Endothelial cell of umbilical vein (primary cell): Measurements from ENCODE around the gene AQP1. TPM values are rescaled to one million over a fixed set of nuclear protein-coding genes. Genes with fewer than 3 reads are reported as not detected.

ENCODE experiments used
- BruUV-seq: library from RNA; stranded (reverse); fragments of 400-500 nt; replicated peaks from 2 replicates; lab custom pipeline; 2021; lab: Mats Ljungman, UMichigan
- CTCF ChIA-PET: fragments of 300-600, 350-600 bp; sonication (Branson Sonifier 250); formaldehyde crosslinking; loops from one replicate; lab custom pipeline; 2021; ENCODE audit warnings: antibody characterized with exemption, inconsistent platforms; lab: Charles Lee
- POLR2A ChIA-PET: fragments of 300-600, 350-600 bp; sonication (Branson Sonifier 250); formaldehyde crosslinking; loops from one replicate; lab custom pipeline; 2021; ENCODE audit warnings: antibody characterized with exemption, inconsistent platforms; lab: Charles Lee
- DNase-seq: peaks from one replicate; pipeline ENCODE4 v3.0.0-alpha.2; 2011; ENCODE audit warnings: low read depth, low spot score
- FAIRE-seq: peaks from 2 replicates; lab custom pipeline; 2011; peaks lifted over from hg19 to GRCh38; lab: Jason Lieb, UNC
- H2AFZ ChIP-seq: 2 replicates; pipeline ENCODE4 v1.6.0; 2012; ENCODE audit warnings: low read depth, low read length, control low read depth, inconsistent platforms
- H3K27ac ChIP-seq: 2 replicates; pipeline ENCODE4 v1.5.1; 2011; ENCODE audit warnings: low read depth, mild to moderate bottlenecking, control low read depth, low read length, moderate library complexity; ENCODE audit not compliant: insufficient read depth
- H3K27me3 ChIP-seq, 2 experiments: 2 replicates each; pipeline versions ENCODE4 v1.6.0 to v1.6.1; 2011; ENCODE audit warnings: low read length in 2 of 2, mixed read lengths in 1 of 2; ENCODE audit not compliant: control insufficient read depth in 2 of 2, insufficient read depth in 2 of 2
- H3K36me3 ChIP-seq, 2 experiments: 2 replicates in 1 of 2; 3 replicates in 1 of 2; pipeline ENCODE4 v1.5.1; 2011; ENCODE audit warnings: low read length in 2 of 2, mild to moderate bottlenecking in 1 of 2, moderate library complexity in 1 of 2; ENCODE audit not compliant: control insufficient read depth in 2 of 2, insufficient read depth in 2 of 2; ENCODE audit errors: extremely low read depth in 1 of 2
- H3K4me1 ChIP-seq: 3 replicates; pipeline ENCODE4 v1.5.1; 2011; ENCODE audit warnings: mild to moderate bottlenecking, low read length; ENCODE audit not compliant: control insufficient read depth, insufficient read depth; ENCODE audit errors: extremely low read depth
- H3K4me2 ChIP-seq: 2 replicates; pipeline ENCODE4 v1.6.1; 2011; ENCODE audit warnings: low read length, control low read depth, mixed read lengths; ENCODE audit not compliant: insufficient read depth
- H3K4me3 ChIP-seq, 3 experiments: fragments of 200-600 bp in 1 of 3; sonication (generic), shearing (Covaris generic) in 1 of 3; replicated peaks in 1 of 3; 2 replicates each; pipeline ENCODE4 v1.5.1; 2011 to 2016; ENCODE audit warnings: control low read depth in 3 of 3, low read length in 3 of 3, mild to moderate bottlenecking in 2 of 3, inconsistent platforms in 1 of 3, low read depth in 1 of 3, moderate library complexity in 1 of 3; ENCODE audit not compliant: insufficient read depth in 1 of 3
- H3K79me2 ChIP-seq: 2 replicates; pipeline ENCODE4 v1.6.0; 2012; ENCODE audit warnings: low read length, inconsistent platforms; ENCODE audit not compliant: control insufficient read depth, insufficient read depth
- H3K9ac ChIP-seq: replicated peaks from 2 replicates; pipeline ENCODE3; 2011; ENCODE audit warnings: low read length, control low read depth; ENCODE audit not compliant: insufficient read depth; ENCODE audit errors: extremely low read depth
- H3K9me1 ChIP-seq: replicated peaks from 3 replicates; pipeline ENCODE4 v1.6.0; 2011; ENCODE audit warnings: mild to moderate bottlenecking, low read length; ENCODE audit not compliant: control insufficient read depth, insufficient read depth; ENCODE audit errors: extremely low read depth
- H3K9me3 ChIP-seq: replicated peaks from 2 replicates; pipeline ENCODE4 v1.5.1; 2012; ENCODE audit warnings: low read length, inconsistent platforms; ENCODE audit not compliant: control insufficient read depth, insufficient read depth
- H4K20me1 ChIP-seq: replicated peaks from 2 replicates; pipeline ENCODE3; 2011; ENCODE audit warnings: mild to moderate bottlenecking, low read length; ENCODE audit not compliant: control insufficient read depth, insufficient read depth; ENCODE audit errors: extremely low read depth
- CTCF ChIP-seq, 2 donors: IDR thresholded peaks; 1 replicate in 1 of 2; 2 replicates in 1 of 2; pipeline ENCODE4 v1.5.1; 2011; ENCODE audit warnings: low read length in 2 of 2, mild to moderate bottlenecking in 2 of 2, moderate library complexity in 2 of 2, control low read depth in 1 of 2, inconsistent platforms in 1 of 2, low read depth in 1 of 2; ENCODE audit not compliant: insufficient read depth in 1 of 2; ENCODE audit errors: extremely low read depth in 1 of 2
- EZH2 ChIP-seq: IDR thresholded peaks from 2 replicates; pipeline ENCODE4 v1.6.1; 2012; ENCODE audit warnings: borderline replicate concordance, low read depth, mild to moderate bottlenecking, moderate library complexity, low read length, inconsistent platforms; ENCODE audit not compliant: severe bottlenecking
- FOS ChIP-seq: IDR thresholded peaks from 2 replicates; pipeline ENCODE4 v1.6.1; 2011; ENCODE audit warnings: mild to moderate bottlenecking, low read length, moderate library complexity, borderline replicate concordance; ENCODE audit not compliant: insufficient read depth
- GATA2 ChIP-seq: IDR thresholded peaks from 2 replicates; pipeline ENCODE4 v1.7.0; 2011; ENCODE audit warnings: low read depth, mild to moderate bottlenecking, moderate library complexity, mixed read lengths, low read length; ENCODE audit not compliant: insufficient read length, insufficient read depth
- JUN ChIP-seq: IDR thresholded peaks from 2 replicates; pipeline ENCODE4 v1.6.1; 2011; ENCODE audit warnings: borderline replicate concordance, low read depth; ENCODE audit not compliant: insufficient read length, insufficient read depth
- MAX ChIP-seq: IDR thresholded peaks from 2 replicates; pipeline ENCODE4 v1.6.1; 2011; ENCODE audit not compliant: insufficient read depth, insufficient read length
- MYC ChIP-seq: IDR thresholded peaks from one replicate; pipeline ENCODE4 v1.6.1; 2011; ENCODE audit warnings: mild to moderate bottlenecking, low read depth, low read length
- POLR2A ChIP-seq: IDR thresholded peaks from 2 replicates; pipeline ENCODE4 v1.6.1; 2012; ENCODE audit warnings: low read depth, mild to moderate bottlenecking, control low read depth, low read length
- POLR2AphosphoS5 ChIP-seq: IDR thresholded peaks from 2 replicates; pipeline ENCODE4 v1.6.1; 2012; ENCODE audit warnings: low read depth, mild to moderate bottlenecking, control low read depth, low read length, moderate library complexity; ENCODE audit not compliant: insufficient read depth
- dilution Hi-C: fragments of 300-500 bp; cut with MboI; formaldehyde crosslinking; loops from one replicate; pipeline ENCODE4 v1.15.0; 2019; ENCODE audit warnings: low sequenced_read_pairs; ENCODE audit not compliant: extremely low pct_ligation_motif_present
- intact Hi-C: fragments of 100-400 bp; cut with micrococcal nuclease; formaldehyde crosslinking; loops from one replicate; pipeline ENCODE4 v1.10.0; 2022
- polyA plus RNA-seq, 4 experiments: library from polyadenylated mRNA; depleted of rRNA in 3 of 4; stranded (reverse) in 3 of 4; unstranded in 1 of 4; fragments of >200 nt; gene quantifications; 2 replicates each; pipeline versions ENCODE4 v1.2.1 to v1.2.3, GENCODE V29; 2011 to 2012; ENCODE audit warnings: missing spikeins in 1 of 4
- total RNA-seq: library from RNA; stranded (reverse); gene quantifications from 2 replicates; pipeline ENCODE4 v1.2.3, GENCODE V29; 2021

Gene AQP1
- total and polyA plus RNA-seq, 2 donors (not counting 3 experiments of a cell fraction or from before 2014, with no cell fraction given), result 11.7 to 15.9 TPM

GRCh38 chr7:30926313-30926712, 14.7 kb downstream of the AQP1 start:
- Histone ChIP-seq H2AFZ (no peak overlapping the region), H3K79me2 (no peaks in the 10 kb centered on the region), H3K27ac (no peak overlapping the region), H4K20me1 (no peaks in the 10 kb centered on the region), H3K27me3 (no peaks in the 10 kb centered on the region), H3K4me3 (no peak overlapping the region), H3K4me2 (no peak overlapping the region), H3K36me3 (peaks cover 0 to 5% of the 10 kb centered on the region in 2 experiments), H3K4me1 (peaks cover 7% of the 10 kb centered on the region), H3K9me1 (no peaks in the 10 kb centered on the region), H3K9me3 (no peaks in the 10 kb centered on the region), H3K9ac (no peak overlapping the region)
- FAIRE-seq, result no peak
- intact Hi-C loops, result no loop called here
- peak; percentile 90 for DNase-seq
- ChIA-PET CTCF (interaction anchor here (1.0 kb wide), 1 partner anchor 12 kb away, joined by 6 read pairs; no protein-coding TSS in a partner anchor), POLR2A (no interaction called here)
- dilution Hi-C loops, result no loop called here
- BruUV-seq, result no TSS peak
- TF ChIP-seq JUN (no peak), POLR2AphosphoS5 (no peak)

- H3K9me1 ChIP-seq, result no peaks in the 10 kb centered on the region
- dilution Hi-C loops (no loop called here), intact Hi-C loops (no loop called here)
- H3K4me1 ChIP-seq, result peaks cover 2% of the 10 kb centered on the region
- no peaks in the 10 kb centered on the region for H3K9me3 ChIP-seq
- no peak for DNase-seq
- TF ChIP-seq GATA2, result no peak
- no peak for TF ChIP-seq CTCF (IDR thresholded peaks at IDR 0.05; ENCODE audit: extremely low read depth in 1 of 2, insufficient read depth in 1 of 2, low read depth in 1 of 2, low read length in 2 of 2)
- no peak for TF ChIP-seq JUN
- TF ChIP-seq MAX, result no peak
- TF ChIP-seq MYC, result no peak
- TF ChIP-seq EZH2, result no peak
- TF ChIP-seq POLR2AphosphoS5, result no peak
- TF ChIP-seq POLR2A, result no peak
- TF ChIP-seq FOS, result no peak
- H3K4me3 ChIP-seq, result no peak overlapping the region
- no peaks in the 10 kb centered on the region for H3K79me2 ChIP-seq
- H4K20me1 ChIP-seq, result no peaks in the 10 kb centered on the region
- no peak overlapping the region for H3K4me2 ChIP-seq
- CTCF ChIA-PET, result no interaction called here
- no peak overlapping the region for H3K9ac ChIP-seq
- BruUV-seq, result no TSS peak
- H3K27me3 ChIP-seq, result no peaks in the 10 kb centered on the region
- no peak for FAIRE-seq
- POLR2A ChIA-PET, result no interaction called here
- no peak overlapping the region for H3K27ac ChIP-seq
- no peak overlapping the region for H2AFZ ChIP-seq
- H3K36me3 ChIP-seq, result peaks cover 0 to 5% of the 10 kb centered on the region in 2 experiments
Measured at GRCh38 chr7:30927040-30927439, 15.4 kb downstream of the AQP1 start.
